SK-N-MC (cell line): ENCODE measurements around the gene HOMER2.
"Not testable (repeated sequence)": the region's sequence is repeated elsewhere in the genome, so short reads cannot be mapped to it uniquely, and the experiment has no call there.

Source experiments
- DNase-seq: peaks from one replicate; pipeline ENCODE4 v3.0.0-alpha.2; 2011; ENCODE audit warnings: low read depth, low spot score
- H3K27ac ChIP-seq: fragments of 200-600 bp; sonication (generic); 2 replicates; pipeline ENCODE4 v1.5.1; 2016; ENCODE audit warnings: mixed run types
- H3K36me3 ChIP-seq: fragments of 200-600 bp; sonication (generic); 2 replicates; pipeline ENCODE4 v1.6.1; 2017; ENCODE audit warnings: antibody characterized with exemption, low read length, mixed read lengths; ENCODE audit not compliant: insufficient read depth
- H3K4me3 ChIP-seq: fragments of 200-600 bp; sonication (generic); 2 replicates; pipeline ENCODE4 v1.5.1; 2016
- H3K9ac ChIP-seq: fragments of 200-600 bp; sonication (generic); 2 replicates; pipeline ENCODE4 v1.8.0; 2017; ENCODE audit warnings: mixed run types, mixed read lengths; ENCODE audit not compliant: insufficient read length
- H3K9me3 ChIP-seq: fragments of 200-600 bp; sonication (generic); 2 replicates; pipeline ENCODE4 v1.6.1; 2017; ENCODE audit warnings: low read depth, mild to moderate bottlenecking, antibody characterized with exemption, low read length, moderate library complexity, mixed read lengths
- EZH2 ChIP-seq: fragments of 200-600 bp; sonication (generic); IDR thresholded peaks from one replicate; pipeline ENCODE4 v1.6.1; 2017; ENCODE audit warnings: antibody characterized with exemption
- FOXP2 ChIP-seq: optimal IDR thresholded peaks from 2 replicates; pipeline ENCODE3; 2011; ENCODE audit warnings: mild to moderate bottlenecking, moderate library complexity; ENCODE audit not compliant: insufficient read depth; ENCODE audit errors: extremely low read length, control extremely low read depth
- POLR2AphosphoS5 ChIP-seq: IDR thresholded peaks from 2 replicates; pipeline ENCODE4 v1.6.1; 2012; ENCODE audit warnings: mild to moderate bottlenecking, low read depth, low read length, borderline replicate concordance

The HOMER2 gene

DNA sequence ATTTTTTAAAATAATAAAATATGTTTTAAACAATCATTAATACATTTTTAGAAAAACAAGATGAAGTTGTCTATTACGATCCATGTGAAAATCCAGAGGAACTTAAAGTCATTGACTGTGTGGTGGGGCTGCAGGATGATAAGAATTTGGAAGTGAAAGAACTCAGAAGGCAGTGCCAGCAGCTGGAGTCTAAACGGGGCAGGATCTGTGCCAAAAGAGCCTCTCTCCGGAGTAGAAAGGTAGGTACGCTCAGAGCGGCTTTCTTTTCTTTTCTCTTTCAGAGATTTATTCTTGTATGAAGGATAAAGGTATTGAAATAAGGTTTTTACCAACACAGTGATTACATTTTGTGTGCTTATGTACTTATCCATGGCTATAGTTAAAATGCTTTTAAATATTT lies 129.5 kb downstream of the HOMER2 start:
- TF ChIP-seq FOXP2, result no peak
- no peak for TF ChIP-seq EZH2
- no peak for TF ChIP-seq POLR2AphosphoS5
- H3K4me3 ChIP-seq, result no peak overlapping the region
- H3K9me3 ChIP-seq, result 0 out of 2 replicates have a peak, but pooled peaks cover 4% of the 10 kb centered on the region
- no peak overlapping the region for H3K27ac ChIP-seq
- H3K9ac ChIP-seq, result no peak overlapping the region
- DNase-seq, result no peak
- H3K36me3 ChIP-seq, result peaks cover 37% of the 10 kb centered on the region

DNA sequence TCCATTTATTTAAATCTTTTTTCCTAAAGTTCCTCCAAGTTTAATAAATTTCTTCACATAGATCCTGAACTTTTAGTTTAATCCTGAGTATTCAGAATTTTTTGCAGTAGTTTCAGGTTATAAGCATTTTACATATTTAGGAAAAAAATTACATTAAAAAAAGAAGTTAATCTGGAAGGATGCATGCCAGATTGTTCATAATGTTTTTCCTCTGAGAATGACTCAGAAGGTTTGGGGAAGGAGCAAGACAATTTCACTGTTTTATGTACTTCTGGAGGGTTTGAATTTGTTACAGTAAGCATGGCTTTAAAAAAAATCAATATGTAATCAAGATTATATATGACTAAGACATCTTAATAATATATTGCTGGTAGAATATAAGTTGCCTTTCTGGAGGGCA lies 130.7 kb downstream of the HOMER2 start:
- not testable (repeated sequence) for H3K9me3 ChIP-seq, H3K9ac ChIP-seq, DNase-seq, H3K27ac ChIP-seq, H3K4me3 ChIP-seq
- peaks cover 40% of the 10 kb centered on the region for H3K36me3 ChIP-seq

DNA sequence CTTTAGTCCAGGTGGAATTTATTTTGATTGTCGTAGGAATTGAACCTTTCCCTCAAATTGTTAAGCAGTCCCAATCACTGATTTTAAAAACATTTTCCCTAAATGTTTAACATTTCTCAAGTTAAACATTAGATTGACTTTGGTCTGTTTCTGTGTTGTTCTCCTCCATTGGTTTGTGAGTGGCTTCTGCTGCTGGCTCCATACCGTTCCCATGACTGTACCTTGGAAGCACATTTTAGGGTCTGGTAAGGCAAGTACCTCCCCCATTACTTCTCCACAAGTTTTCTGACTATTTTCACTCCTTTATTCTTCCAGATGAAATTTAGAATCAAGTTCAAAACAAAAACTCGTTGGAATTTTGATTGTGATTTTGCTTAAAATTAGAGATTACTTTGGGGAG lies 131.1 kb downstream of the HOMER2 start:
- not testable (repeated sequence) for DNase-seq, H3K27ac ChIP-seq, H3K9ac ChIP-seq, H3K4me3 ChIP-seq, H3K9me3 ChIP-seq
- H3K36me3 ChIP-seq, result peaks cover 37% of the 10 kb centered on the region

DNA sequence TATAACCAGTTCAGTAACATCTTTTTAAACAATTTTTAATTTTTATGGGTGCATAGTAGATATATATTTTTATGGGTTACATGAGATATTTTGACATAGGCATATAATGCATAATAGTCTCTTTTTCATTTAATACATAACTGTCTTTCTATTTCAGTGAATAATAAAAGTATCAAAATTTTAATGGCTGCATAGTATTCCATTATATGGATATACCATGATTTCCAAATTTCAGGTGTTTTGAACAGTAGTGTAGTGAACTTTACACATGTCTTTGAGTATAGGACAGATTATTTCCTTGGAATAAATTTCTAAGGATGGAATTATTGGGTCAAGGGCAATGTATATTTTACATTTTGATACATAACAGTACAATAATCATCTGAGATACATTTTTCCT lies 132.4 kb downstream of the HOMER2 start:
- H3K4me3 ChIP-seq, result no peak overlapping the region
- TF ChIP-seq POLR2AphosphoS5 (no peak), EZH2 (no peak)
- no peak overlapping the region for H3K27ac ChIP-seq
- H3K9ac ChIP-seq, result no peak overlapping the region
- peaks cover 35% of the 10 kb centered on the region for H3K36me3 ChIP-seq
- DNase-seq, result no peak
- H3K9me3 ChIP-seq, result 0 out of 2 replicates have a peak, but pooled peaks cover 4% of the 10 kb centered on the region

DNA sequence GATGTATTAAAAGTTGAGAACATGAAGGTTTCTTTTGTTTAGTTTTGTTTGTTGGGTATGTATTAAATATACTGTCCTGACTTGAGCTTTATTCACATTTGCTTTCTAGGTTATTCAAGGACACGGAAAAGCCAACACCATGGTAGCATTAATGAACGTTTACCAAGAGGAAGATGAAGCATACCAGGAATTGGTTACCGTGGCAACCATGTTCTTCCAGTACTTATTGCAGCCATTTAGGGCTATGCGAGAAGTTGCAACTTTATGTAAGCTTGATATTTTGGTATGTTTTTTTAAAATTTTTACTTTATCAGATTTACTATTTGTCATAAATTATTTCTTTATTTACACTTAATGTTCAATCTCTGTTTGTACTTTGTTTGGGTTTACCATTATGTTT lies 139.5 kb downstream of the HOMER2 start:
- no peak overlapping the region for H3K9ac ChIP-seq
- DNase-seq, result no peak
- H3K4me3 ChIP-seq, result no peak overlapping the region
- H3K27ac ChIP-seq, result no peak overlapping the region
- H3K9me3 ChIP-seq, result no peaks in the 10 kb centered on the region
- H3K36me3 ChIP-seq, result peaks cover 22% of the 10 kb centered on the region
- TF ChIP-seq EZH2, result no peak
- no peak for TF ChIP-seq POLR2AphosphoS5
- TF ChIP-seq FOXP2, result no peak

DNA sequence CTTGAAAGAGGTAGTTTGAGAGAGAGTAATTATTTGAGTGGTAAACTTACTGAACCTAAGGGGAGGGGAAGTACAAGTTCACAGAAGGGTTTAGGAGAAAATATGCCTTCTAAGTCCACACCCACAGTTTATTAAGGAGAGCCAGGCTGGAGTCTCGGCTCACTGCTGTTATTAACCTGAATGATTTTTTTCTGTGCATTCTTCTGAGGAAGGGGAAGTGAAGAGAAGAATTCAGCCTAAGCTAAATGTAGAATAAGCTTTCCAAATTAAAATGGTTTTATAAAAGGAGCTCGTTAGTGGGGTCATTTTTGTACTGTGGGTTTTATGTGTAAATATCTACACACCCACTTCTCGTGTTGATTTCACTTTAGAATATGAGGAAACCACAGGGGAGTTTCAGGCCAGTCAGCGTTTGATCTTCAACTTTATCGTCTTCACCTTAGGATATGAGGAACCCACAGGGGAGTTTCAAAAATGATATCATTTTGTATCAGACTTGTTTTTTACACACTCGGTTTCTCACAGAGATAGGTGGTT lies 141.6 kb downstream of the HOMER2 start:
- H3K27ac ChIP-seq, result no peak overlapping the region
- H3K9ac ChIP-seq, result peak overlapping the region; percentile 62
- peak overlapping the region; percentile 87 for H3K4me3 ChIP-seq
- peaks cover 14% of the 10 kb centered on the region for H3K36me3 ChIP-seq
- TF ChIP-seq EZH2, result no peak
- TF ChIP-seq FOXP2, result no peak
- TF ChIP-seq POLR2AphosphoS5, result no peak
- no peak for DNase-seq
- no peaks in the 10 kb centered on the region for H3K9me3 ChIP-seq

DNA sequence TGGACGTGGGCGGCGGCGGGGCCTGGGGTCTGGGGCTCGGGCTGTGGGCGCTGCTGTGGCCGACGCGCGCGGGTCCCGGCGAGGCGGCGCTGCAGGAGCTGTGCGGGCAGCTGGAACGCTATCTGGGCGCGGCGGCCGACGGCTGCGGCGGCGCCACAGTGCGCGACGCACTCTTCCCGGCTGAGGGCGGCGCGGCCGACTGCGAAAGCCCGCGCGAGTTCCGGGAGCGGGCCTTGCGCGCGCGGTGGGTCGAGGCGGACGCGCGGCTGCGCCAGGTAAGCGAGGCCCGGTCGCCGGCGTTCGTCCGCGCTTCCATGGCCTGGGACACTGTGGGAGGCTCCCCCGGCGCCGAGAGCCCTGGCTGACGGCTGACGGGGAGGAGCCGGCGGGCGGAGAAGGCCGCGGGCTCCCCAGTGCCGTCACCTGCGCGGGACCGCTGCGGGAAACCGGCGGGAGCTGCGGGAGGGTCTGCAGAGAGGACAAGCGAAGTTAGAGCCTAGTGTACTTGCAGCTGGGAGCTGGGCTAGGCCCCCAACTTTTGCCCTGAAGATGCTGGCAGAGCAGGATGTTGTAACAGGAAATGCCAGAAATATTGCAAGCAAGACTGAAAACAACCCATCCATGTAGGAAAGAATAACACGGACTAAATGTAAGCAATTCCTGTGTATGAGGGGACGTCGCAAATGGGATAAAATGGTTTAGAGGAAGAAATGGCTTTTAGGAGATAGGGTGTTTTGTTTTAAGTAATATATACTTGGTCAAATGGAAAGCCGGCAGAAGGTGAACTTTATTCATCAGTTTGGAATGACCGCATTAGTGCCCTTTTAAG lies 142.2 kb downstream of the HOMER2 start:
- H3K27ac ChIP-seq, result no peak overlapping the region
- H3K4me3 ChIP-seq, result peak overlapping the region; percentile 87
- TF ChIP-seq EZH2 (no peak), POLR2AphosphoS5 (no peak), FOXP2 (no peak)
- peaks cover 11% of the 10 kb centered on the region for H3K36me3 ChIP-seq
- peak; percentile 6 for DNase-seq
- H3K9ac ChIP-seq, result peak overlapping the region; percentile 62
- H3K9me3 ChIP-seq, result no peaks in the 10 kb centered on the region

DNA sequence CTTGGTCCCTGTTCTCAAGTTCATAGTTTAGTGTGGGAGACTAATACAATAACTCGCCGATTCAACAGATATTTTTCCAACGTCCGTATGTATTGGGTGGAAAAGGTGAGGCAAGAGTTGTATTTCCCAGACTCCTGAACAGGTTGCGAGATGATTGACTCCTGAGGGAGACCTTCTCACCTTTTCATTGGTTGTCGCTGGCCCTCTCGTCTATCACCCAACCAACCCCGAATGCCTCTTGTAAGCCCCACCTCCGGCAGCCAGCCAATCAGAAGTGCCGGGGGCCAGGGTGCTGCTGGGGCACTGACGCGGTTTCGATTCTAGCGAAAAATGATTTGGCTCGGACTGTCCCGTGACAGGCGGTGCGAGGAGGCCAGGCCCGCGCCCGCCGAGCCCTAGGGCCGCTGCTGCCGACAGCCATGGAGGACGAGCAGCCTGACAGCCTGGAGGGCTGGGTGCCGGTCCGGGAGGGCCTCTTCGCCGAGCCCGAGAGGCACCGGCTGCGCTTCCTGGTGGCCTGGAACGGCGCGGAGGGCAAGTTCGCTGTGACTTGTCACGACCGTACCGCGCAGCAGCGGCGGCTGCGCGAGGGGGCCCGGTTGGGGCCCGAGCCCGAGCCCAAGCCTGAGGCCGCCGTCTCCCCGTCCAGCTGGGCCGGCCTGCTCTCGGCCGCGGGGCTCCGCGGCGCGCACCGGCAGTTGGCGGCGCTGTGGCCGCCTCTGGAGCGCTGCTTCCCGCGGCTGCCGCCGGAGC lies 143.0 kb downstream of the HOMER2 start, which contains the start of gene WHAMM:
Gene WHAMM, plus strand, starts transcription at position 321 of the 753 bp plus-strand sequence. Its CDS starts 99 bp downstream, at position 420.
- Histone ChIP-seq H3K36me3 (peaks cover 9% of the 10 kb centered on the region; the same call in 1 of the 2 replicates), H3K27ac (0 out of 2 replicates have a peak within 1 kb of the TSS, but pooled peaks have one; percentile 42)
- TF ChIP-seq POLR2AphosphoS5 (peak; percentile 81; the same call in 1 of the 2 replicates), FOXP2 (no peak)

More for the DNA sequence above, 143.0 kb downstream of the HOMER2 start, which contains the start of gene WHAMM:
- DNase-seq, result peak; percentile 84
- peak within 1 kb of the TSS; percentile 62 for H3K9ac ChIP-seq
- H3K4me3 ChIP-seq, result peak within 1 kb of the TSS; percentile 87
- no peaks in the 10 kb centered on the region for H3K9me3 ChIP-seq
